Measurements from ENCODE around the gene HIC1. TPM values are rescaled to one million over a fixed set of nuclear protein-coding genes. Genes with fewer than 3 reads are reported as not detected.

The HIC1 gene
- total RNA-seq, 4 donors from 2014 or later = 27.6 to 64.7 (median 50.0) TPM

DNA sequence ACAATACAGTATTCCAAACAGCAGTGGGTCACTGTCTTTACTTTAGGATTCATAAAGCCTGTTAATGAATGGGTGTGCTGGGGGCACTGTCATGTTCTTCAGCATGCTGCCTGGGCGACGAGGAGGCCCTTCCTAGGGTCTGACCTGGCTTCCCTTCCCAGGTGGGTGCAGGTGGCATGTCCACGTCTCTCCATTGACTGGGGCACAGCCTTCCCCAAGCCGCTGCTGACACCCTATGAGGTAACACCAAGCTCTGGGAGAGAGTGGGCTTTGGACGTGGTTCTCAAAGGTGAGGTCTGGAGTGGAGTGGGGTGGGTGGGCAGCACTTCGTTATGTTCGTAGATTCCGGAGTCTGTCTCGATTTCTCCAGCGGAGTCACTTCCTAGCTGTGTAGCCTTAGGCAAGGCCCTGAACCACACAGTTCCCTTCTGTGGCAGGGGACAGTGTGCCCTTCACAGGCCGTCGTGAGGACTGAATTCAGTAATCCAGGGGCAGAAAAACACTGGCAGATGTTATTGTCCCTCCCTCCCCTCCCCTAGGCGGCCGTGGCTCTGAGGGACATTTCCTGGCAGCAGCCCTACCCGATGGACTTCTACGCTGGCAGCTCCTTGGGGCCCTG lies 13.9 kb upstream of the HIC1 start:
- Histone ChIP-seq H3K36me3 (peaks cover 2 to 65% (median 7%) of the 10 kb centered on the region in 3 donors), H3K9me3 (no peaks in the 10 kb centered on the region), H3K27ac (peak overlapping the region; percentile 74 to 94 (median 90)), H3K4me3 (peak overlapping the region; percentile 59 to 91 (median 74)), H3K4me1 (peaks cover 0 to 35% (median 17%) of the 10 kb centered on the region in 4 donors), H3K27me3 (no peaks in the 10 kb centered on the region)
- no peak for DNase-seq (ENCODE audit: low spot score in 2 of 2)
- 41 to 92% methylated on average over 4 to 9 of the region's 16 CpGs for WGBS, 2 donors
- no peak for TF ChIP-seq EP300 (IDR thresholded peaks at IDR 0.05)
- no peak for TF ChIP-seq POLR2A (IDR thresholded peaks at IDR 0.05)
- TF ChIP-seq, protein P1, sequence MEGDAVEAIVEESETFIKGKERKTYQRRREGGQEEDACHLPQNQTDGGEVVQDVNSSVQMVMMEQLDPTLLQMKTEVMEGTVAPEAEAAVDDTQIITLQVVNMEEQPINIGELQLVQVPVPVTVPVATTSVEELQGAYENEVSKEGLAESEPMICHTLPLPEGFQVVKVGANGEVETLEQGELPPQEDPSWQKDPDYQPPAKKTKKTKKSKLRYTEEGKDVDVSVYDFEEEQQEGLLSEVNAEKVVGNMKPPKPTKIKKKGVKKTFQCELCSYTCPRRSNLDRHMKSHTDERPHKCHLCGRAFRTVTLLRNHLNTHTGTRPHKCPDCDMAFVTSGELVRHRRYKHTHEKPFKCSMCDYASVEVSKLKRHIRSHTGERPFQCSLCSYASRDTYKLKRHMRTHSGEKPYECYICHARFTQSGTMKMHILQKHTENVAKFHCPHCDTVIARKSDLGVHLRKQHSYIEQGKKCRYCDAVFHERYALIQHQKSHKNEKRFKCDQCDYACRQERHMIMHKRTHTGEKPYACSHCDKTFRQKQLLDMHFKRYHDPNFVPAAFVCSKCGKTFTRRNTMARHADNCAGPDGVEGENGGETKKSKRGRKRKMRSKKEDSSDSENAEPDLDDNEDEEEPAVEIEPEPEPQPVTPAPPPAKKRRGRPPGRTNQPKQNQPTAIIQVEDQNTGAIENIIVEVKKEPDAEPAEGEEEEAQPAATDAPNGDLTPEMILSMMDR (IDR thresholded peaks at IDR 0.05) = no peak

DNA sequence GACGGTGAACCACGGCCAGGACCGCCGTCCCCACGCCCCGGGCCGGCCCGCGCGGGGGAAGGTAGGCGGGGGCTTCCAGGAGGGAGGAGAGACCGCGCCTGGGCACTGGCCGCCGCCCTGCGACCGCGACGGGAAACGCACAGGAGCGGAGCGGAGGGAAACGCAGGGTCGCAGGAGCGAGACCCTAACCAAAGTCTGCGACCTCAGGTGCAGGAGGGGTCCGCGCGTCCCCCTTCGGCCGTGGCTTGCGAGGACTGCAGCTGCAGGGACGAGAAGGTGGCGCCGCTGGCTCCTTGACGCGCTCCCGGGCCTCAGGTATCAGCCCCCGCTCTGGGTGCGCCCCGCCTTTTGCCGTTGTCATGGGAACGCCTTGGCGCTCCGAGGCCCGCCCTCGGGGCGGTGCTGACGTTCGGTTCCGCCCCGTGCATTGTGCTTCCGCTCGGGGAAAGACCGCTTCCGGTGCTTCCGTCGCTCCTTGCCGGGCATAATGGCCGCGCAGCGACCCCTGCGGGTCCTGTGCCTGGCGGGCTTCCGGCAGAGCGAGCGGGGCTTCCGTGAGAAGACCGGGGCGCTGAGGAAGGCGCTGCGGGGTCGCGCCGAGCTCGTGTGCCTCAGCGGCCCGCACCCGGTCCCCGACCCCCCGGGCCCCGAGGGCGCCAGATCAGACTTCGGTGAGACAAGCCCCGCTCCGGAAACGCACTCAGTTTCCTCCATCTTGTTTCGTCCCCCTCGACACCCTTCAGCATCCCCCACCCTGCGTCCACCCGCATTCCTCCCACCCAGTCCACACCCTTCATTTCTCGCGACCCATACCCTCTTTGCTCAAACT lies 13.1 kb upstream of the HIC1 start, which contains the start of gene OVCA2:
TSS of gene OVCA2 (plus strand) at position 462 of the 829 bp plus-strand sequence. CDS start at position 488, 26 bp downstream.
- H3K36me3 ChIP-seq = peaks cover 0 to 58% (median 6%) of the 10 kb centered on the region in 3 donors
- H3K27ac ChIP-seq = peak within 1 kb of the TSS; percentile 74 to 94 (median 90)
- TF ChIP-seq EP300 (IDR thresholded peaks at IDR 0.05) = peak; percentile 86 to 91
- TF ChIP-seq POLR2A (IDR thresholded peaks at IDR 0.05) = peak in 1 of 2 donors; percentile 73
- TF ChIP-seq, protein P1 (IDR thresholded peaks at IDR 0.05) = peak; percentile 32 to 78 (median 59)
- WGBS, 2 donors = 0% methylated on average over 51 to 61 of the region's 93 CpGs
- no peaks in the 10 kb centered on the region for H3K27me3 ChIP-seq
- H3K9me3 ChIP-seq = no peaks in the 10 kb centered on the region
- peak within 1 kb of the TSS; percentile 59 to 91 (median 74) for H3K4me3 ChIP-seq
- H3K4me1 ChIP-seq = peaks cover 0 to 35% (median 17%) of the 10 kb centered on the region in 4 donors
- DNase-seq (ENCODE audit: low spot score in 2 of 2) = peak; percentile 84 to 88

DNA sequence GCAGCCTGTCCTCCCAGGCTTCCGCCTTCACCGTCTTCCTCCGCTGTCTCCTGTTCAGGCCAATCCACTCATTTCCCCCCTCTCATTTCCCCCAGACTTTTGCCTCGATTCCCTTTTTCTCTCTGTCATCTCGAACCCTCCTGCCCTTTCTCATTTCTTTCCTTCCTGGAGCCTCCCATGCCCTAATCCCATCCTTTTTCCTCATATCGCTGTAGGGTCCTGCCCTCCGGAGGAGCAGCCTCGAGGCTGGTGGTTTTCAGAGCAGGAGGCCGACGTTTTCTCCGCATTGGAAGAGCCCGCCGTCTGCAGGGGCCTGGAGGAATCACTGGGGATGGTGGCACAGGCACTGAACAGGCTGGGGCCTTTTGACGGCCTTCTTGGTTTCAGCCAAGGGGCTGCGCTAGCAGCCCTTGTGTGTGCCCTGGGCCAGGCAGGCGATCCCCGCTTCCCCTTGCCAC lies 12.5 kb upstream of the HIC1 start:
- Histone ChIP-seq H3K4me1 (peaks cover 0 to 35% (median 17%) of the 10 kb centered on the region in 4 donors), H3K27ac (peak overlapping the region; percentile 74 to 94 (median 90)), H3K9me3 (no peaks in the 10 kb centered on the region), H3K4me3 (peak overlapping the region; percentile 59 to 91 (median 74)), H3K36me3 (peaks cover 0 to 51% (median 0%) of the 10 kb centered on the region in 3 donors), H3K27me3 (no peaks in the 10 kb centered on the region)
- WGBS, 2 donors = 6 to 16% methylated on average over 14 to 17 of the region's 17 CpGs
- no peak for DNase-seq (ENCODE audit: low spot score in 2 of 2)
- TF ChIP-seq, protein P1 (IDR thresholded peaks at IDR 0.05) = no peak
- TF ChIP-seq POLR2A (IDR thresholded peaks at IDR 0.05) (no peak), EP300 (IDR thresholded peaks at IDR 0.05) (no peak)

DNA sequence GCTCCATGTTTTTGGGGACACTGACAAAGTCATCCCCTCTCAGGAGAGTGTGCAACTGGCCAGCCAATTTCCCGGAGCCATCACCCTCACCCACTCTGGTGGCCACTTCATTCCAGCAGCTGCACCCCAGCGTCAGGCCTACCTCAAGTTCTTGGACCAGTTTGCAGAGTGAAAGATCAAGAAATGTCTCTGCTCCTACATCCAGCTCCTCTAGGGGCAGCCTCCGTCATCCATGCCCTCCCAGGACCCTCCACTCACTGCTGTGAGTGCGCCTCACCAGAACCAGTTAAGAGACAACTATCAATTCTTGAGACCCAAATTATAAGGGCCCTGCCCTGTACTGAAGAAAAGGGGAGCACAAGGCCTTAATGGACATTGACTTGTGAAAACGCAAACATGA lies 12.0 kb upstream of the HIC1 start:
- Histone ChIP-seq H3K4me1 (peaks cover 0 to 35% (median 17%) of the 10 kb centered on the region in 4 donors), H3K27me3 (no peaks in the 10 kb centered on the region), H3K9me3 (no peaks in the 10 kb centered on the region), H3K27ac (peak overlapping the region in 2 of 4 donors; percentile 92 to 94), H3K4me3 (peak overlapping the region in 2 of 4 donors; percentile 63 to 84), H3K36me3 (peaks cover 0 to 46% (median 0%) of the 10 kb centered on the region in 3 donors)
- DNase-seq (ENCODE audit: low spot score in 2 of 2) = no peak
- TF ChIP-seq, protein P1 (IDR thresholded peaks at IDR 0.05) = no peak
- TF ChIP-seq EP300 (IDR thresholded peaks at IDR 0.05) = no peak
- TF ChIP-seq POLR2A (IDR thresholded peaks at IDR 0.05) = no peak
- WGBS, 2 donors = 73 to 84% methylated on average over 5 of the region's 5 CpGs
